Gastrocnemius medialis (tissue), 4 donors: Measurements from ENCODE around the gene FBXO7.

Source experiments
- CTCF ChIP-seq, 5 experiments: fragments of 450-650 bp in 3 of 5; fragments of 200-600 bp in 2 of 5; sonication (generic) in 2 of 5; IDR thresholded peaks in 4 of 5; conservative IDR thresholded peaks in 1 of 5; 1 replicate in 4 of 5; 2 replicates in 1 of 5; pipeline ENCODE4 v1.5.1; 2016 to 2019; ENCODE audit warnings: antibody characterized with exemption in 5 of 5, mild to moderate bottlenecking in 3 of 5, moderate library complexity in 3 of 5
- POLR2A ChIP-seq, 2 donors: fragments of 450-650 bp; IDR thresholded peaks; one replicate each; pipeline ENCODE4 v1.6.1; 2017; ENCODE audit warnings: antibody characterized with exemption in 2 of 2, mild to moderate bottlenecking in 2 of 2, moderate library complexity in 2 of 2

DNA sequence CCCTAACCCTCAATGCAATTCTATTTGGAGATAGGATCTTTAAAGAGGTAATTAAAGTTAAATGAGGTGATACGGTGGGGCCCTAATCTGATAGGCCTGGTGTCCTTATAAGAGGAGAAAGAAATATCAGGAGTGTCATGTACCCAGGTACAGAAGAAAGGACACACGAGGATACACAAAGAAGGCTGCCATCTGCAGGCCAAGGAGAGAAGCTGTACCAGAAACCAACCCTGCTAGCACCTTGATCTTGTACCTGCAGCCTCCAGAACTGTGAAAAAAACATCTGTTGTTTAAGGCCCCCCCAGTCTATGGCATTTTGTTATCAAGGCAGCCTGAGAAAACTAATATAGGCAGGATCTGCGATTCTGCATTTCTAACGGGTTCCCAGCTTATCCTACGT is 44.2 kb downstream of the FBXO7 start:
- TF ChIP-seq CTCF (IDR thresholded peaks at IDR 0.05 in 4 of 5, conservative IDR thresholded peaks at IDR 0.05 in 1 of 5): no peak
- no peak for TF ChIP-seq POLR2A (IDR thresholded peaks at IDR 0.05)
